ENCODE results near the gene C14orf119. TPM values are rescaled to one million over a fixed set of nuclear protein-coding genes. Genes with fewer than 3 reads are reported as not detected.

The C14orf119 gene
- total RNA-seq, 2 donors from 2014 or later = 41.2 to 55.2 TPM

DNA sequence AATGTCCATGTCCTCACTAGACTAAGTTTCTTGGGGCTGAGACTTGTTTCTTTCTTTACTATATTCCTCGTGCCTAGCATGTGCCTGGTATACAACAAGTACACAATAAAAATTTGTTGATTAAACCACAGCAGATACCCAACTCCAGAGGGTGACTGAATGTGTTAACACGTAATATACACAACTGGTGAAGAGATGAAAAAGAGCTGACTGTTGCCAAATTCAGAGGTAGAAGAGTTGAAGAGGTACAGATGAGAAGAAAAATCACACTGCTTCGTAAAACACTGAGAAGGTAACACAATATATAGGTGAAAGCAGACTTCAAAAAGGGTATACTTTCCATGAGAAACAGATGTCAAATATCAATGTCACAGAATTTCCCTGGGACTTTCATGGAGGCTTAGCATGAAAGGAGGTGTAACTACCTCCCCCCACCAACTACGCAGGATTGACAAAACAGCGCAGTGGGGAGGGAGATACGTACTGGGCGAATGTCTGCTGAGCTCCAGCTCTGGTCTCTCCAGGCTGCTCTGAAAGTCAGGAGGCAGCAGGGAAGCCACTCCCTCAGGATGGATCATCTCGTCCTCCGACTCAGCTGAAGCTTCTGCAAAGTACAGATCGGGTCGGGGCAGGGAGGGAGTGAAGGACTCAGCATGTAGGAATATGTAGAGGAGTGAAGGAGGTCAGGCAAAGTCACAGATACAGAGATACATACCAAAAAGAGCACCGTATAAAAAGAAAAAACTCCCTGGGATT lies 5.6 kb upstream of the C14orf119 start:
- Mint-ChIP-seq H3K27ac (no peak overlapping the region), H3K9me3 (no peaks in the 10 kb centered on the region), H3K27me3 (no peaks in the 10 kb centered on the region), H3K4me1 (ENCODE audit: low read depth in 2 of 2) (peaks cover 17 to 31% of the 10 kb centered on the region in 2 donors), H3K4me3 (no peak overlapping the region), H3K36me3 (peaks cover 26% of the 10 kb centered on the region)
- ATAC-seq (no peak), DNase-seq (ENCODE audit: low spot score) (no peak)

DNA sequence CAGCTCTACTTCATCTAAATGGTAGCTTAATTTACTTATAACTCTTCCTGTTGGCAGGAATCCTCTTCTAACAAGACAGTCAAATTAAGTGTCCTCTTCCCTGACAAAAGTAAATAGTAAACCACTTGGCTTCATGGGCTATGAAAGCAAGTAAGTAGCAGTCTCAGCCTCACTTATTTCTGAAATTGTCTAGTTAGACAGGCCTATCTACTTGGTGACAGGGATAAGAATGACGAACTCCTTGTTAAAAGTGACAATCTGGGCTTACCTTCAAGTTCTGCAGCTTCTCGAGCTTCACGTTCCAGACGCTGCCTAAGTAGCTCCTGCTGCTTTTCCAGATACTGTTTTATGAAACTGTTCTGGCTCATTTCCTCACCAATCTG lies 5.1 kb upstream of the C14orf119 start:
- ATAC-seq (no peak), DNase-seq (ENCODE audit: low spot score) (no peak)
- Mint-ChIP-seq H3K27ac (peak overlapping the region in 1 of 2 donors; percentile 17), H3K4me1 (ENCODE audit: low read depth in 2 of 2) (peaks cover 16 to 29% of the 10 kb centered on the region in 2 donors), H3K36me3 (peaks cover 26% of the 10 kb centered on the region), H3K27me3 (no peaks in the 10 kb centered on the region), H3K4me3 (no peak overlapping the region), H3K9me3 (no peaks in the 10 kb centered on the region)

DNA sequence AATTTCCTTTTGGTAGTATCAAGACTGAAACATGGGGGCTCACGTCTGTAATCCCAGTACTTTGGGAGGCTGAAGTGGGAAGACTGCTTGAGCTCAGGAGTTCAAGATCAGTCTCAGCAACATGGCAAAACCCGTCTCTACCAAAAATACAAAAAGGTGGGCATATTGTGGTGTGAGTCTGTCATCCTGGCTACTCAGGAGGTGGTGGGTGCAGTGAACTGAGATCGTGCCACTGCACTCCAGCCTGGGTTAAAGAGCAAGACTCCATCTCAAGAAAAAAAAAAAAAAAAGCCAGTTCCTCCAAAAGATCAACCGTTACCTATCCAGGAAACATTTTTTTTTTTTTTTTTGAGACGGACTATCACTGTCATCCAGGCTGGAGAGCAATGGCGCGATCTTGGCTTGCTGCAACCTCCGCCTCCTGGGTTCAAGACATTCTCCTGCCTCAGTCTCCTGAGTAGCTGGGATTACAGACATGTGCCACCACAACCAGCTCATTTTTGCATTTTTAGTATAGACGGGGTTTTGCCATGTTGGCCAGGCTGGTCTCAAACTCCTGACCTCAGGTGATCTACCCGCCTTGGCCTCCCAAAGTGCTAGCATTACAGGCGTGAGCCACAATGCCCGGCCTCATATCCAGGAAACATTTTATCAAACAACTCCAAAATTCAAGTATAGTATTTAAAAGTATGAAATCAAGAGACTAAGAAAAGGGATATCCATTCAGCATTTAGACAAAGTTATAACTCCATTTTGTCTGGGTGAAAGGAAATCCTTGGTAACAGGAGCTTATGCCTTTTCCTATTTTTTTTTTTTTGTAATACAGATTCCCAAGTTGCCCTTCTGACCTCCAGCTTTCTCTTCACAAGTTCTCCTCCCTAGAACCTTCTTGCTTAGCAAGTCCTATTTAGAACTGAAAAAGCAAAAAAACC lies 3.7 kb upstream of the C14orf119 start:
- Mint-ChIP-seq H3K27ac (peak overlapping the region in 1 of 2 donors; percentile 23), H3K36me3 (peaks cover 19% of the 10 kb centered on the region), H3K27me3 (no peaks in the 10 kb centered on the region), H3K4me3 (no peak overlapping the region), H3K4me1 (ENCODE audit: low read depth in 2 of 2) (peaks cover 9 to 25% of the 10 kb centered on the region in 2 donors), H3K9me3 (no peaks in the 10 kb centered on the region)
- DNase-seq (ENCODE audit: low spot score) (no peak), ATAC-seq (no peak)

DNA sequence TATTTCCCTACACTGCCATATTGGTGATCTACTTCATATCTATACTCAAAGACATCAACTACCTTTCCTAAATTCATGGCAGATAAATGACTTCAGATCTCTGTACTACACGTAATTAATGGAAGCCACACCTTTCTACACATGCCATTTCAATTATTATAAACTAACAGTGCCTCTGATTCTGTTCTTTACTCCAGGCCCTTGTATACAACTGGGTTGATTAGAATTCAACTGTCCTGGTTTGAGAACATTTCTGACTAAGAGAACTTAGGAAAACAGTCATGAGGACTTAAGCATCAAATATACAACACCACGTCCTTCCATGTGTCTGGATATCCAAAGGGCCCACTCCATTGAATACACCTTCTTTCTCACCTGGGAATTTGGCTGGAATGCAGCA lies 2.2 kb upstream of the C14orf119 start:
- DNase-seq (ENCODE audit: low spot score) (no peak), ATAC-seq (no peak)
- H3K4me1 Mint-ChIP-seq (ENCODE audit: low read depth in 2 of 2) = peaks cover 16 to 34% of the 10 kb centered on the region in 2 donors
- no peak overlapping the region for H3K27ac Mint-ChIP-seq
- peaks cover 12% of the 10 kb centered on the region for H3K36me3 Mint-ChIP-seq
- H3K4me3 Mint-ChIP-seq = no peak overlapping the region
- no peaks in the 10 kb centered on the region for H3K27me3 Mint-ChIP-seq
- H3K9me3 Mint-ChIP-seq = no peaks in the 10 kb centered on the region

DNA sequence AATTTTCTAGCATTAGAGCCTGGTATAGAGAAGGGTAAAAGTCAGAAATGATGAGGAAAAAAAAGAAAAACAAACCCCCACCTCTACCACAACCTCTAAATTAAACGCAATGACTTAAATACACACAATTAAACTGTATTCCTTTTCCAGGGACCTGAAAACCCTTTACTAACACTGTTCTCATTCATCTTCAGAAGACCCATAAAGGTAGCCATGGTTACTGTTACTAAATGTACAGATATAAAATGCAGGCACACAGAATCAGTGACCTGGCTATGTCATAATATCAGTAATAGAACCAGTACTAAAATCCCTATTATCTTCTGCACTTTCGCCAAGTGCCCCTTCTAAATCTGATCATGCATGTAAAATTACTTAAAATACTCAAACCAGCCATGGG lies 1.8 kb upstream of the C14orf119 start:
- Mint-ChIP-seq H3K9me3 (no peaks in the 10 kb centered on the region), H3K27me3 (no peaks in the 10 kb centered on the region), H3K36me3 (peaks cover 12% of the 10 kb centered on the region)

DNA sequence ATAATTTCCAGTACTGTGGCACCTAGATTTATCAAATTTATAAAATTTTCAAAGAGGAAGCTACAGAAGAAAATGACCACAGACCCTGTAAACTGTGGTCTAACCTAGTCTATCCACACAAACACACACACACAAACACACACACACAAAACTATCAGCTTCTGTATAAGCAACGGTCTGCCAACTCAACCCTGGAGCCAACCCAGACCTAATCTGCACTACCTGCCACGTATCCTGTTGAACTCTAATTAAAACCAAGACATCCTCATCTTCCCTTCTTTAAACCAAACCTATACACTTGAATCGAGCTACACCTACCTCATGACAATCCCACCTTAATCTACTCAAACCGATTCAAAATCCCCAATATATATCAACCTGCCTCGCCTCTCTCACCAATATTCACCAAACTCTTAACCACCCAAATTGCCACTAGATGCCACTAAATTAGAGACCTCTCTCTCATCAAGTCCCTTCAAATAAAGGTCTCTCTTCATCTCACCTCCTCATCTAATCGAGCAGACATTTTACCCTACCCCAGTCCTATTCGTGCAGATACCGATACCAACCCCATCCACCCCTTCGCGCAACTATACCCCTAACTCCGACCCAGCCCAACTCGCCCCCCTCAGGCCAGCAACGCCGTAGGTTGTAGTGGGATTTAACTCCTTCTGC lies 1.2 kb upstream of the C14orf119 start:
- Mint-ChIP-seq H3K4me1 (ENCODE audit: low read depth in 2 of 2) (peaks cover 16 to 34% of the 10 kb centered on the region in 2 donors), H3K27ac (no peak overlapping the region), H3K9me3 (no peaks in the 10 kb centered on the region), H3K27me3 (no peaks in the 10 kb centered on the region), H3K4me3 (no peak overlapping the region), H3K36me3 (peaks cover 12% of the 10 kb centered on the region)
- ATAC-seq = no peak
- DNase-seq (ENCODE audit: low spot score) = no peak

More for the DNA sequence above, 1.8 kb upstream of the C14orf119 start:
- Mint-ChIP-seq H3K27ac (no peak overlapping the region), H3K4me1 (ENCODE audit: low read depth in 2 of 2) (peaks cover 16 to 34% of the 10 kb centered on the region in 2 donors), H3K4me3 (no peak overlapping the region)
- ATAC-seq (no peak), DNase-seq (ENCODE audit: low spot score) (no peak)

DNA sequence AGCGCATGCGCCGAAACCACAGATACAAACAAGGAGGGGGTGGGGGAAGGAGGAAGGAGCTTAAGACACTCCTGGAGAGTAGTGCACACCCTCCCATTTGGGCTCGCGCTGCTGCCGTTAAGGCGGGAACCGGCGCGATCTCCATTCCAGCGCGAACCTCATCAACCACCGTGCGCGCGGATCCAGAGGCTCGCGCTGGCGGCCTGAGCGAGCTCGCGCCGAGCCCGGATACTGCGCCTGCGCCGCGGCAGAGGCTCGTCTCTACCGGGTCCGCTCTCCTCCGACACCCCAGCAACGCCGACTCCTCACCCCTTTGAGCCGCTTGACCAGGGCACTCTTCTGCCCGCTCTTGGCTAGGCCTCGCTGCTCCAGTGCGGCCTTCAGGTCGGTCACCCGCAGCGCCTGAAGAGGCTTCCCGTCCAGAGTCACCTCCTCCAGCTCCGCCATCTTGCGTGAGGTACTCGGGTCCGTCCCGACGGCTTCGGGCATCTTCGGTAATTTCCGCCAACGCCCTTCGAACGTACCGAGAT lies 574 bp upstream of the C14orf119 start, which contains the start of gene ACIN1:
Gene ACIN1, minus strand, starts transcription at position 471 of the 530 bp plus-strand sequence. Its CDS starts 24 bp downstream, at position 447.
- ATAC-seq (peak; percentile 61 to 69), DNase-seq (ENCODE audit: low spot score) (peak; percentile 81)
- no peaks in the 10 kb centered on the region for H3K27me3 Mint-ChIP-seq
- H3K4me3 Mint-ChIP-seq = no peak within 1 kb of the TSS
- no peaks in the 10 kb centered on the region for H3K9me3 Mint-ChIP-seq
- peaks cover 6% of the 10 kb centered on the region for H3K36me3 Mint-ChIP-seq
- H3K27ac Mint-ChIP-seq = no peak within 1 kb of the TSS
- H3K4me1 Mint-ChIP-seq (ENCODE audit: low read depth in 2 of 2) = peaks cover 16 to 31% of the 10 kb centered on the region in 2 donors

DNA sequence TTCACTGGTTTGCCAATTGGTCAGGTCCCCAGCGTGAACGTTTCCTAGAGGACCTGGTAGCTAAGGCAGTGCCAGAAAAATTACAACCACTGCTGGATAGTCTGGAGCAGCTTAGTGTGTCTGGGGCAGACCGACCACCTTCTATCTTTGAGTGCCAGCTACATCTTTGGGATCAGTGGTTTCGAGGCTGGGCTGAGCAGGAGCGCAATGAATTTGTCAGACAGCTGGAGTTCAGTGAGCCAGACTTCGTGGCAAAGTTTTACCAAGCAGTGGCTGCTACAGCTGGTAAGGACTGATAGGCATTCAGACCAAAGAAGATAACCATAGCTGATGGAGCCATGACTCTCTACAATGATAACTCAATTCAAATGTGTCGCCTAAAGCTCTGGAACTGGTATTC lies 2.5 kb downstream of the C14orf119 start:
- Mint-ChIP-seq H3K27me3 (no peaks in the 10 kb centered on the region), H3K4me3 (no peak overlapping the region), H3K9me3 (no peaks in the 10 kb centered on the region), H3K27ac (no peak overlapping the region), H3K36me3 (no peaks in the 10 kb centered on the region), H3K4me1 (ENCODE audit: low read depth in 2 of 2) (peaks cover 16 to 25% of the 10 kb centered on the region in 2 donors)
- ATAC-seq = no peak
- no peak for DNase-seq (ENCODE audit: low spot score)

DNA sequence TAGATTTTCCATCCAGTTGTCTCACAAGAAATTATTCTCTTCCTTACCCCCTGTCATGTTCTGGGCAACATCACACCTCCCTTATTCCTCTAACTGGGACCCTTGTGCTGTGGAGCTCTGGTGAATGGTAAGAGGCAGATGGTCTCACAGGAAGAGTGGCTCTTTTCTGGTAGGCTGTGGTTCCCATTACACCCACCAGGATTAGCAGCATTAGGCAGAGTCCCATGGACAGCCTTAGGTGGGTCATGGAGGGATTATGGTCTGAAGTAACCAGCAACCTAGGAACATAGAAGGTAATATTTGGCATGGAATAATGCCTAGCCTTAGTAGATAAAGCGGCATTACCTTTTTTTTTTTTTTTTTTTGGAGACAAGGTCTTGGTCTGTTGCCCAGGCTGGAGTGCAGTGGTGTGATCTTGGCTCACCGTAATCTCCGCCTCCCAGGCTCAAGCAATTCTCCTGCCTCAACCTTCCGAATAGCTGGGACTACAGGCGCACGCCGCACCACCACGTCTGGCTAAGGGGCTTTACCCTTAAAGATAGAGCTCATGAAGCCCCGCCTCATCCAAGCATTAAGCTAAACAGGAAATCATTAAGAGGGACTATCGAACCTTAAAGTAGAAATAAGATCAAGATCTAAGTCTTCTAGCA lies 4.0 kb downstream of the C14orf119 start:
- Mint-ChIP-seq H3K9me3 (no peaks in the 10 kb centered on the region), H3K4me1 (ENCODE audit: low read depth in 2 of 2) (peaks cover 16 to 18% of the 10 kb centered on the region in 2 donors), H3K27me3 (no peaks in the 10 kb centered on the region), H3K36me3 (no peaks in the 10 kb centered on the region), H3K27ac (no peak overlapping the region), H3K4me3 (no peak overlapping the region)
- no peak for DNase-seq (ENCODE audit: low spot score)
- no peak for ATAC-seq

DNA sequence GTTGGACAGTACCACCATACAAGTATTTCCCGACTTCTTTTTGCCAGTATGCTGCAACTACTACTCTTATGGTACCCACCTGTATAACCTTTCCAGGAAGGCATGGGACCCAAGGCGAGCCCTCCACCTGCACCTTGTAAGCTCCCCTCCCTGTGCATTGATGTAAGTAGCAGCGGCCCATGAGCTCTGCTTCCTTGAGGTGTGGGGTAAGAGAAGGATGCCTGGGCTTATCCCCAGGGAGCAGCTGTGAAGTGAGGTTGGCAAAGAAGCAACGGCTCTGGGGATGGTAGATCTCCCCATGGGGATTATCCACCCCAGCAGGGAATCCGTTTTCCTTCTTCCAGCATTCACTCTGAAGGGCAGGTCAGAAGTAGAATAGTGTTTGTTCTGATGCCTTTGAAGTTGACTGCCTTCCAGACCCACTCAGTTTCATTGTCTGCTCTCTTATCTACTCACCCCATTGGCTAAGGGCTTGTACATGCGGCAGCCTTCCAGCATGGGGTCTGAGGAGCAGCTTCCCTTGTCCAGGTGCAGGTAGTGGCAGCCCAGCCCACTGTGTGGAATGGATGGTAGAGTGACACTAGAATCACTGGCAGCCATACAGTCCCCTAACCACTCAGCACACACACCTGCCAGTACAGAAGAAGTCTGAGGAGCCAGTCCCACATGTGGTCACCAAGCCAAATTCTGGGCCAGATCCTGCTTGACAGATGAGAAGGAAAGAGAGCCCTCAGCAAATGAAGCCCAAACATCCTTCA lies 6.1 kb downstream of the C14orf119 start:
- H3K4me1 Mint-ChIP-seq (ENCODE audit: low read depth in 2 of 2) = peaks cover 14 to 18% of the 10 kb centered on the region in 2 donors

DNA sequence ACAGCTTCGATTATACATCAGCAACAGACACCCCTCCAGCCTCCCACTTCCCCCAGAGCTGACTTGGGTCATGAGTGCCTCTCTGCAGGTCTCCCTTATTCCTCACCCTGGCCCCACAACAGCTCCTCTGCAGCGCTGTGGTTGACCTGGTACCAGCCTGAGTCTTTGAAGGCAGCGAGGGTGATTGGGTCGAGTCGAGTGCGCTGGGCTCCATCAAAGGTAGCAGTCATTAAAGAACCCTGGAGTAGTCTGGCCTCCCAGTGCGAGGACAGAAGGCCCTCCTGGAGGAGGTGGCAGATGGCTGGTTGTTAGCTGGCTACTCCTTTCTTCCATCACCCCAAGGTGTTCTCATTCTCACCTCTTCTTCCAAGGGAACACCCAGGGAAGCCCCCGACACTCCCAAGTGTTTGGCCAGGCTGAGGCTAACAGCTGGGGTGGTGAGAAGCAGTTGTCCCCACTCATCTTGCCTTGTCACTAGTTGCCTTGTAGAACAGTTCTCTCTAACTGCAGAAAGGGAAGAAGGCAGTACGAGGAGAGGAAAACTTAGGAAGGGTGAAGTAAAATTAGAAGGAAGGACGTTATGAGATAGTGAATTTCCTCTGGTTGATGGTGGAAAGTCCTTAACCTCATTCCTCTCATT lies 6.8 kb downstream of the C14orf119 start:
- H3K4me3 Mint-ChIP-seq = no peak overlapping the region
- ATAC-seq = no peak

More for the DNA sequence above, 6.1 kb downstream of the C14orf119 start:
- Mint-ChIP-seq H3K4me3 (no peak overlapping the region), H3K27me3 (peaks cover 0 to 2% of the 10 kb centered on the region in 2 donors), H3K9me3 (no peaks in the 10 kb centered on the region), H3K27ac (no peak overlapping the region), H3K36me3 (no peaks in the 10 kb centered on the region)
- DNase-seq (ENCODE audit: low spot score) (no peak), ATAC-seq (no peak)

DNA sequence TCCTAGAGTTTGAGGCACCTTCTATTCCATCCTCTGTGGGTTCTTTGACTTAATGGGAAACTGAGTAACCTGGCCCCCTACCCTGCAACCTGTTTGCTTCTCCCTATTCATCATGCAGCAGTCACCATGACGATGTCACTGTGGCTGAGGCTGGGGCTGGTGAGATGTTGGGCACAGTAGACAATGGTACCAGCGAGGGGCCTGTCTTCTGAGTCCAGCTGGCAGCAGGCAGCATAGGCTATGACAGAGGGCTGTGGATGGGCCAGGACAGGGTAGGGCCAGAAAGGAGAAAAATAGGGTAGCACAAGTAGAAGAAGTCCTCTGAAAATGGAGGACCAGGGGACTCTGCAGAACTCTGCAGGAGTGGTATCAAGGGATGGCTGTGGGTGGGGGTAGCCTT lies 7.5 kb downstream of the C14orf119 start:
- H3K27ac Mint-ChIP-seq = no peak overlapping the region
- peak in 1 of 2 donors; percentile 38 for ATAC-seq
- no peaks in the 10 kb centered on the region for H3K36me3 Mint-ChIP-seq

More for the DNA sequence above, 6.8 kb downstream of the C14orf119 start:
- H3K27me3 Mint-ChIP-seq = peaks cover 0 to 2% of the 10 kb centered on the region in 2 donors
- no peak for DNase-seq (ENCODE audit: low spot score)
- no peaks in the 10 kb centered on the region for H3K36me3 Mint-ChIP-seq
- H3K4me1 Mint-ChIP-seq (ENCODE audit: low read depth in 2 of 2) = peaks cover 7 to 11% of the 10 kb centered on the region in 2 donors
- H3K9me3 Mint-ChIP-seq = no peaks in the 10 kb centered on the region
- H3K27ac Mint-ChIP-seq = no peak overlapping the region

More for the DNA sequence above, 7.5 kb downstream of the C14orf119 start:
- Mint-ChIP-seq H3K4me1 (ENCODE audit: low read depth in 2 of 2) (peaks cover under 1 to 4% of the 10 kb centered on the region in 2 donors), H3K4me3 (no peak overlapping the region), H3K9me3 (no peaks in the 10 kb centered on the region), H3K27me3 (peaks cover 0 to 2% of the 10 kb centered on the region in 2 donors)
- DNase-seq (ENCODE audit: low spot score) = no peak

Measured in natural killer cell treated with Interleukin-12 subunit alpha and Interleukin-12 subunit beta and Interleukin-15 and Interleukin-18, amount 100 ng/mL, for 72 hours (primary cell).